Dedifferentiated amniotic fluid mesenchymal stem cell (primary cell): ENCODE results near the gene AQP3.
"Not testable (repeated sequence)": the region's sequence is repeated elsewhere in the genome, so short reads cannot be mapped to it uniquely, and the experiment has no call there.

Experiments
- DNase-seq: peaks from one replicate; pipeline ENCODE4 v3.0.0-alpha.2; 2016; ENCODE audit errors: extremely low spot score

Gene AQP3

GRCh38 chr9:33446946-33447798, at the start of gene AQP3:
Gene AQP3, minus strand, starts transcription at chr9:33447593. Its CDS starts 63 bp downstream, at chr9:33447530.
- peak; percentile 26 for DNase-seq

DNA sequence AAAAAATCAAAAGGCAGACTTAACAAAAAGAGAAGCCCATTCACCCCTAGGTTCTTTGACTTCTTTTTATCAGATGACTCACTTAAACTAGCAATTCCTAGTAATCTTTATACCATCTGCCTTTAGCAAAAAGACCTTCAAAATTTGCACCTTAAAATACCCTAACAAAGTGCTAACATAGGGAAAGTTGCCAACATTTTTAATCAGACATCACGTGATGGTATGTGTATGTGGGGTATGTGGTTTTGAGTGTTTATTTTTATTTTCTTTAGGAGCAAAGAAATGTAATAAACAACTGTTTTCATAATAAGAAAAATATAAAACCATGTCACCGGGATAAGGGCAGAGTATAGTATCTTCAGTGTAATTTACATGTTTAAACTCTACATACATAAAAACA, 46.4 kb upstream of the AQP3 start:
- DNase-seq, result not testable (repeated sequence)

GRCh38 chr9:33489066-33489465, 41.7 kb upstream of the AQP3 start:
- DNase-seq, result peak; percentile 48

DNA sequence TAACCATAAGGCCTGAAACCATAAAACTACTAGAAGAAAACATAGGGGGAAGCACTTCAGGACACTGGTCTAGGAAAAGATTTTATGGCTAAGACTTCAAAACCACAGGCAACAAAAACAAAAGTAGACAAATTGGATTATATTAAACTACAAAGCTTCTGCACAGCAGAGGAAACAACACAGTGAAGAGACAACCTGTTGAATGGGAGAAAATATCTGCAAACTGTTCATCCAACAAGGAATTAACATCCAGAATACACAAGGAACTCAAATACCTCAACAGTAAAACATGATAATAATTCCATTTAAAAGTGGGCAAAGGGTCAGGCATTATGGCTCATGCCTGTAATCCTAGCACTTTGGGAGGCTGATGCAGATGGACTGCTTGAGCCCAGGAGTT, 37.9 kb upstream of the AQP3 start:
- DNase-seq, result not testable (repeated sequence)

GRCh38 chr9:33480976-33481375, 33.6 kb upstream of the AQP3 start:
- DNase-seq, result no peak

GRCh38 chr9:33480106-33480505, 32.7 kb upstream of the AQP3 start:
- DNase-seq, result no peak

DNA sequence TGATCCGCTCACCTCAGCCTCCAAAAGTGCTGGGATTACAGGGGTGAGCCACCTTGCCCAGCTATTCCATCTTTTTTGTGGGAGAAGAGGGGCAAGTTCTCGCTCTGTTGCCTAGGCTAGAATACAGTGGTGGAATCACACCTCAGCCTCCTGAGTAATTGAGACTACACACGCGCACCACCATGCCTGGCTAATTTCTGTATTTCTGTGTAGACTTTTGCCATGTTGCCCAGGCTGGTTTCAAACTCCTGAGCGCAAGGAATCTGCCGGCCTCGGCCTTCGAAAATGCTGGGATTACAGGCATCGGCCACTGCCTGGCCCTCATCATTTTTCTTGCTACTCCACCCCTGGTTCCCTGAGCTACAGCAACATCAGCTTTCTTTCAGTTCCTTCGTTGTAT, 29.1 kb upstream of the AQP3 start:
- DNase-seq, result no peak

GRCh38 chr9:33475357-33475756, 28.0 kb upstream of the AQP3 start:
- DNase-seq, result no peak

DNA sequence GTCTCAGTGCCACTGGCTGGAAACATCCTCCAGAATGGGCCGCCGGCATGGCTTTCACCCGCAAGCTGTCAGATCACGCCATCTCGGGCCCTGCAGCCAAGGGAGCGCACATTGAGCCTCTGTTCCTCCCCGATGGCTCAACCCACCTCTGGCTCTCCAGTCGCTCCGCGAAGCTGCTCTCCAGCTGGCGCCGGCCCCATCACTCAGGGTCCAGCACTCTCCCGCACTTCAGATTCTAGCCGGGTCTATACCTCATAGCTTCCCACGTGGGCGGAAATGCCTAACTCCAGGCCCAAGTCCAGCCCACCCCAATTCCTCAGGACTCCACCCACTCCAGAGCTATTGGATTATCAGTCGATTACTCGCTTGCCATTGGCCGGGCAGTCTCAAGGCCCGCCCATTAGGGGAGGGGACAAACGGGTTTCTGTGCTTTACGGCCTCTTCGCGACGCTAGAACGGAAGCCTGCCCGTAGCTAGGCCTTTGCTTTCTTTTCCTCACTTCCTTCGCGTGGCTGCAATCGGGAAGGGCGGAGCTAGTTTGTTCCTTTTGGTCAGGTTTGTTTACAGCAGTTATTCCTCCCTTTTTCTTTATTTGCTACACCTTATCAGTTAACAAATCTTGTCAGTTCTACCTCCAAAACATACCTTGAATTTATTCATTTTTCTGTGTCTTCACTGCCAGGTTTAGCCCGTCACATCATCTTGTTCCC, 26.4 kb upstream of the AQP3 start, which contains the start of gene NOL6:
NOL6 (minus strand) TSS at position 282 of the 710 bp plus-strand sequence; CDS start at position 200, 82 bp downstream.
- peak; percentile 100 for DNase-seq

DNA sequence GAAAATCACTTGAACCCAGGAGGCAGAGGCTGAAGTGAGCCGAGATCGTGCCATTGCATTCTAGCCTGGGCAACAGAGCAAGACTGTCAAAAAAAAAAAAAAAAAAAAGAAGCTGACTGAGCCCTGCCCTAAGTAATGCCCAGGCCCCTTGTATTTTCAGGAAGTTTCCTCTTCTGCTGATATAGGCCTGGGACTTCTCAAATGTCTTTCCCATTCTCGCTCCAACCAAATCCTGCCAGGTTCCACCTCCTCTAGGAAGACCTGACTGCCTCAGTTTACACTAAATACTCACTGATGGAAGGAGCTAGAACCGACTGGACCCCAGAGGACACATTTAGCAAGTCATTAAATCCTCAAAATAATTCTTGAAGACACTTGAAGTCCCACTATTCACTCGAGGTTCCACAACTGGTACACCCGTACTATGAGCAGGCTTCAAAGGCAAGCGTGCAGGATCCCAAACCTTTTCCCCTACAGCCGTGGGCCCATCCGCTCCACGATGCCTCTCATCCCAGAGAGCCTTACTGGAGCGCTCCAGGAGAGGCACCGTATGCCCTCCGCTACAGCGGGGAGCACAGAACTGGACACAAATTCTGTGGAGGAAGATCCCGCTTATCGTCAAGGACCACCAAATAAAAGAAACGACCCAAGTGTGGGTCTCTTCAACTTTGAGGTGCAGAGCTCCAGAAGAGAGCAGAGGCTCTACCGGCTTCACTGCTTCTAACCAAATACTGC, 25.7 kb upstream of the AQP3 start:
- DNase-seq, result no peak

- DNase-seq, result no peak
These were observed 24.9 kb upstream of the AQP3 start for GRCh38 chr9:33472171-33472880.

DNA sequence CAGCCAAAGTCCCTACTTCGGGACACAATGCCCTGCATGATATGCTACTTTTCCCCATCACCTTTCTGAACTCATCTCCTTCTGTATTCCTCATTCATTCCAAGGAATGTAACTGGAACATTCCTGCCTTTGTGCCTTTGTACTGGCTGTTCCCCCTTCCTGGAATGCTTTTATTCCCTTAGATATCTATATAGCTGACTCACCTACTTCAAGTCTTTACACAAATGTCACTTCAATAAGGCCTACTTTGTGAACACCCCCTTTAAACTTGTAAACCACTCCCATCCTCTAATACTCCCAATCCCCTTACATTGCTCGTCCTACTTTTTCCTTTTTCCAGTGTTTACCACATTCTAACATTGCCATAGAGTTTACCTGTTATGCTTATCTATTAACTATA, 24.0 kb upstream of the AQP3 start:
- DNase-seq, result no peak

- DNase-seq, result no peak
These were observed 22.5 kb upstream of the AQP3 start for GRCh38 chr9:33469891-33470290.

GRCh38 chr9:33468797-33469621, 21.6 kb upstream of the AQP3 start:
- no peak for DNase-seq

- no peak for DNase-seq
These were observed 20.9 kb upstream of the AQP3 start for GRCh38 chr9:33468215-33468730.

- DNase-seq, result no peak
These were observed 20.1 kb upstream of the AQP3 start for GRCh38 chr9:33467526-33467925.

- DNase-seq, result no peak
These were observed 19.4 kb upstream of the AQP3 start for GRCh38 chr9:33466565-33467495.

GRCh38 chr9:33465596-33466564, 18.5 kb upstream of the AQP3 start:
- DNase-seq, result no peak
